HTR-8/SVneo (cell line): ENCODE results near the gene LMF2.

Experiments
- DNase-seq: peaks from one replicate; pipeline ENCODE4 v3.0.0; 2011; ENCODE audit warnings: low spot score, mixed read lengths; ENCODE audit not compliant: insufficient read length
- FAIRE-seq: peaks from 2 replicates; lab custom pipeline; 2011; peaks lifted over from hg19 to GRCh38; lab: Jason Lieb, UNC

The LMF2 gene

DNA sequence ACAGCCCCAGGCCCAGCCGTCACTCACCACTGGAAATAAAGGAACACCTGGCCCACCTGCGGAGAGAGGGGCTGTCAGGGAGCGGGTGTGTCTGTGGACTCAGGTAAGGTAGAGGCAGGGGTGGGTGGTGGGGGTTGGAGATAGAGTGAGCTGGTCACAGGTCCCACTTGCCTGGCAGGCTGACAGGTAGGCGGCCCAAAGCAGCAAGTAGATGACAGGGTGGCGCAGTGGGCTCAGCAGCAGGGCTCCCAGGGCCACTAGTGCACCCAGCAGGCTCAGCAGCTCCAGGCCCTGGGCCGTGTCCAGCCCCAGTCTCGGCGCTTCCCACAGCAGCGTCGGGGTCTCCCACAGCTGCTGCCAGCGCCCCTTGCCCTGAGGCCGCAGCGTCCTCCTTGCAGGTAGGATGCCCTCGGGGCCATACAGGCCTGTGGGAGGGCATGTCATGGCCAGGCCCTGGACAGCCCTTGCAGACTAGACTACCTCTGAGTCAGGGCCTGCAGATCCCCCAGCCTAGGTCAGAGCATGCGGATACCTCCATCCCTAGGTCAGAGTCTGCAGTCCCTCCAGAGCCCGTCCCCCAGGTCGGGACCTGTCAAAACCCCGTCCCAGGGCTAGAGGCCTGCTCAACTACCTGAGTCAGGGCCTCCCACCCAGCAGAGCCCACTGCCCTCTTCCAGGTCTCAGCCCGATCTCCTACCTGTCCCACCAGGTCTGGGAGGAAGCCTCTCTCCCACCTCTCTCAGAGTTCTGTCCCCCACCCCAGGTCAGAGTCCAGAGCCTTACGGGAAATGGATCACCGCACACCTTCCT lies 686 bp downstream of the LMF2 start:
- FAIRE-seq, result peak; percentile 23

DNA sequence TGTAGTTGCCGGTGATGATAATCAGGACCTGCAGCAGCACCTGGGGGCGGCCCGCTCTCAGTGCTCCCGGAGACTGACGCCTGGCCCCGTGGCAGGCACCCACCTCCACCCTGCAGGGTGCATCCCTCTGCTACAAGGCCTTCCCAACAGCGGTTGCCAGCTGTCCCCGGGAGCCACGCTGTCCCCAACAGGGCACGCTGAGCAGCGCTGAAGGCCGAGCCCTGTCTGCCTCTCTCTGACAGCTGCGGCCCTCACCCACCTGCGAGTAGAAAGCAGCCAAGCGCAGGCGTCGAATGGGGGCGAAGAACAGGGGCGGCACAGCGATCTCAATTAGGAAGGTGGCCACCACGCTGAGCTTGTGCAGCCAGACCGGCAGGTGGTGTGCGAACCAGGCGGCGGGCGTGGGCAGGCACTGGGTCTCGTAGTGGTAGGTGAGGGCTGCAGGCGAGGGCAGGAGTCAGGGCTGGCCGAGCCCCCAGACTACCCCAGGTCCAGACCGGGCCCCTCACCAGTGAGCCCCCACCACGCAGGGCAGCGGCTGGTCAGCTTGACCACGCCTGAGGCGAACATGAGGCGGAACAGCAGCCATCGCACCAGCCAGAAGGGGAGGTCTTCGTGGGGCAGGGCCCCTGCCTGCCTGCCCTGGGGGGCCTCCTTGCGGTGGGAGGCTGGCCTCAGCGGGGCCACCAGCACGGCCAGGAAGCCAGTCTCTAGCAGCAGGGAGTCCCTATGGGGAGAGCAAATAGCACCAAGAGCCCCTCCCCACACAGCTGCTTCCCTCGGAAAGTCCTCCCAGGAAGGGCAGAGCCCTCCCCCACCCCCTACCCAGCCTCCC lies 1.5 kb downstream of the LMF2 start:
- no peak for DNase-seq
- FAIRE-seq, result no peak

More for the DNA sequence above, 686 bp downstream of the LMF2 start:
- DNase-seq, result no peak

DNA sequence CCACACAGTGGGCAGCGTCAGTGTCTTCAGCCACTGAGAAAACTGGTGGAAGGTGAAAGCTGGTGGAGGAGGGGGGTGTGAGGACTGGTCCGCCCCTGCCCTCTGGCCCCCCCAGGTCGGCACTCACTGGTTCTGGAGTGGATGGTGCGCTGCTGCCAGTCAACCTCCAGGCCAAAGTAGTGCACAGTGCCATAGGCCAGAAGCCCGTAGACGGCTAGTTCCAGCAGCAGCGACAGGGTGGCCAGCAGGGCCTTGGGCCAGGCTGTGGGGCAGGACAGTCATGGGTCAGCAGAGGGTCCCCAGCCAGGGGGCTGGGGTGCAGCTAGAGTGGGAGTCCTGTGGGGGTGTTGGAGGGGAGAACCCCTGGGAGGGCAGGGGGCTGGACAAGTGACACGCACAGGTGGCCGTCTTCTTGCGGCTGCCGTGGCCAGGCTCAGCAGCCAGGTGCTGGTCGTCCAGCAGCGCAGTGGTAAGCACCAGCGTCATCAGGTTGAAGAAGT lies 2.2 kb downstream of the LMF2 start:
- no peak for DNase-seq
- no peak for FAIRE-seq

DNA sequence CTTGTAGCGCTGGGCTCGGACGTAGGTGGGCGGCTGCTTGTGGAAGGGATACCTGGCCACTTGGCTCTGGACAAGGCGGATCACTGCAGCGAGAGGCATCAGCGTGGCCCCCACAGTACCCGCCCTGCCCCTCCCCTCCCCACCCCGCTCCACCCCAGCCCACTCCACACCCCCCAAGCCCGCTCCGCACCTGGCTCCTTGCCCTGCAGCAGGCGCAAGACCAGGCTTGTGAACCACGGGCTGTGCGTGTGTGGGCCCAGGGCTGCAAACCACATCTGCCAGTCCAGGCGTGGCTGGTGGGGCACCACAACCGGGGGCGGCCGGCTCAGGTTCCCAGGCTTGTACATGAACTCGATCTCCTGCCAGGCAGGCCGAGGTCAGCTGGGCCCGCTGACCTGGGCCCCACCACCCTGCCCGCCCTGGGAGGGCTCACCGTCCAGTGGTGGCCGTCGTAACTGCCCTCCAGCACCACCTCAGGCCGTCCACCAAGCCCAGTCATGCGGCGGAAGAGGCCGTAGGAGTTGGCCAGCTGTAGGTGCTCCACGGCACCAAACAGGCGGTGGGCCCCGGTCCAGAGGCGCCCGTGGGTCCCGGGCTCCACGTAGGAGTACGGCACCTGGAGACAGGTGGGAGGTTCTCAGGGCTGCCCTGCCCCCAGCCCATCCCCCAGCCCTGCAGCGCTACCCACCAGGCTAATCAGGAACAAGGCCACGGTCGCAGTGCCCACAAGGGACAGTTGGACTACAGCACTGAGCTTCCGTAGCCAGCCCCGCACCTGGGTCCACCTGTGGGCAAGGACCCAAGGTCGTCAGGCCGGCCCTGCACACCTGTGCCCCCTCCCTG lies 2.9 kb downstream of the LMF2 start:
- FAIRE-seq, result no peak
- no peak for DNase-seq

DNA sequence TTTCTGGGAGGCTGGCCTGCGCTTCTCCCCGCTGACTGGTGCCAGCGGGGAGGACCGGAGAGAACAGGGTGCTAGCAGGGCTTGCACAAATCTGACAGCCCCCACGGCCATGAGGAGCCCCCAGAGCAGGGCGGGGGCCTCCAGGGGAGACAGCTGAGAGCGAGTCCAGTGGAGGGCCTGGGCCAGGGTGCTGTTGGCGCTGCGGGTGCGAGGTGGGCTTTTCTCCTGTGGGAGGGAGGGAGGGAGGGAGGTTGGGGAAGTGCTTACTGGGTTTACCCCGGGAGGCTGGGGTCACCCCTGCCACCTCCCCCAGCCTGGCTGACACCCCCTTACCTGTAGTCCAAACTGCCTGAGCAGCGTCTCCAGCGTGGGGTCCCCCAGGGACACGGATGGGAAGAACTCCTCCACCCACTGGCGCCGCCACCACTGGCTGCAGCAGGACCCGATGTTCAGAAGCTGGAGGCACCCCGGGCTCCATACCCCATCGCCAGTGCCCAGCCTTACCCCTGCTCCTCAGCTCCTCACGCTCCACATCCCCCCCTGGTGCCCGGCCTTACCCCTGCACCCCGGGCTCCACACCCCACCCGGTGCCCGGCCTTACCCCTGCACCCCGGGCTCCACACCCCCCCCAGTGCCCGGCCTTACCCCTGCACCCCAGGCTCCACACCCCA lies 3.9 kb downstream of the LMF2 start:
- DNase-seq, result no peak
- no peak for FAIRE-seq

DNA sequence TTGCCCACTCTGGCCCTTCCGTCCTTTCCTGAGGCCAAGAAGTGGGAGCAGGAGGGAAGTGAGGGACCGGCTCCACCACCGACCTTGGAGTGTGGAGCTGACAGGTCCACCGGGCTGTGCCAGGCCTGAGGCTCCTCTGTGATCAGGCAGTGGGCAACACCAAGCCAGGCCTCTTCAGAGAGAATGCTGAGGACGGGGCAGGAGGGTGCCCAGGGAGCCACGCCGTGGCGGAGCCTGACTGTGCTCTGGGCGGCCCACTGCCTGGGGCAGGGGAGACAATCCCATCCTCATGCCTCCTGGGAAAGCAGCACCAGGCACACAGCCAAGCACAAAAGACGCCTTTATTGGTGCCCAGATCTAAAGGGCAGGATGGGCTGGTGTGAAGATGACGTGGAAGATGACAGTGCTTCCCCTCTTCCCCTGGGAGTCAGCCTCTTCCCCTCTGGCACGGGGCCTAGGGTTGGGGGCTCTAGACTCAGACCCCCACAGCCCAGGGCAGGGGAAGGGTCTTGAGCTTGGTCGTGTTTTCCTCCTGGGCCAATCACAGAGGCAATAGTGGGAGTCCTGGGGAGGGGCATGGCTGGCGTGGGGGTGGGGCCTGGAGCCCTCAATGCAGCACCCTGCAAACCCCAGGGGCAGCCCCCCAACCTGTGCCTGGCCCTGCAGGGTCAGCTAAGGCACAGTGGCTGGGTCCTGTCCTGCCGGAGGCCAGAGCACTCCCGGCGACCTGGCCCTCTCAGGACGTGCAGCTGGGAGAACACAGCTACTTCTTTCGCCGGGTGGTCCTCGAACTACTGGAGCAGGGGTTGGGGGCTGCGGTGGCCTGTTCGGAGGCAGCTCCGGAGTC lies 4.7 kb downstream of the LMF2 start:
- DNase-seq (no peak), FAIRE-seq (no peak)

DNA sequence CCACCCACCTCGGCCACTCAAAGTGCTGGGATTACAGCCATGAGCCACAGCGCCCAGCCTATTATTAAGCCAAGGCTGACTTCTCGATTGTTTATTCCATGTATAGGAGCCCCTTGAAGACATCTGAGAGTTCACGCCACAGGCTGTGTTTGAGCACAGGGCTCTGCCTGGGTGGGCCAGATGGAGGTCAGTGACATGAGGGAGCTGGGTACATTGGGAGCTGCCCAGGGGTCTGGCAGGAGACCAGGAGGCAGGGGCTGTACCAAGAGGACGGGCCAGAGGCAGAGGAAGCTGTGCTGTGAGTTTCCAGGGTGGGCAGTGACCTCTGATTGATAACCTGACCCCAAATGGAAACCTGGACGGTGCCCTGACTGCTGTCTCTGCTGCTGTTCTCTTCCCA lies 5.4 kb downstream of the LMF2 start:
- DNase-seq (no peak), FAIRE-seq (no peak)

DNA sequence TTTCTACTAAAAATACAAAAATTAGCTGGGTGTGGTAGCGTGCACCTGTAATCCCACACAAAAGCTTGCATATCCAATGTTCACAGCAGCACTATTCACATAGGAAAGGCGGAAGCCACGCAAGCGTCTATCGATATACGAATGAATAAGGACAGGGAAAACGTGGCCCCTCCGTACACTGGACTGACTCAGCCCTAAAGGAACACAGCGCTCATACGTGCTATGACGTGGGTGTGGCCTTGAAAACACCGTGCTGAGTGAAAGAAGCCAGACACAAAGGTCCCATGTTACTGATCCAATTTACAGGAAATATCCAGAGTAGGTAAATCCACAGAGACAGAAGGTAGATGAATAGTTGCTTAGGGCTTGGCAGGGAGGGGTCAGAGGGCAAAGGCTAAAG lies 7.0 kb downstream of the LMF2 start:
- DNase-seq (no peak), FAIRE-seq (no peak)

DNA sequence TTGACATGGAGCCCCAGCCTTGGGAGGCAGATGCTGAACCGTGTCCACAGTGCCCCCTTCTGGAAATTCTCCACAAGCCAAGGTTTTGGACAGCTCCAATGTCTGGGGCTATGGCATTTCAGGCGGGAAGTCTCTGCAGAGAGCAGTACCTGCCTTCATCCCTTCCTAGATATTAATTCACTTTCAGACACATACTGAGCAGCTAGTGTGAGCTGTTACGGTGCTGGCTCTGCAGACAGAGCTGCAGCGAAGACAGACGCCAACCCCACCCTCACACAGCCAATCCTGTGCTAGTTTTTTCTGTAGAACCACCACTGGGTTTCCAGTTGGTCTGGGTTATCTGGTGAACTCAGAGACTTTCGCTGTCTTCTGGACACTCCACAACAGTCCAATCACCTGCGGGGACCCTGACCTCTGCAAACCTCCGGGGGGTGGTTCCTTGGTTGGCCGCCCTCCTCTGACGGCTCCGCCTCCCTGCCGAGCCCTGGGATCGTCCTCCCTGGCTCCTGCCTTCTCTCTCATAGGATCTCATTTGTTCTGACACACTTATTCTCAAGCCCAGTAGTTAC lies 9.1 kb downstream of the LMF2 start:
- FAIRE-seq, result no peak
- DNase-seq, result peak; percentile 70

DNA sequence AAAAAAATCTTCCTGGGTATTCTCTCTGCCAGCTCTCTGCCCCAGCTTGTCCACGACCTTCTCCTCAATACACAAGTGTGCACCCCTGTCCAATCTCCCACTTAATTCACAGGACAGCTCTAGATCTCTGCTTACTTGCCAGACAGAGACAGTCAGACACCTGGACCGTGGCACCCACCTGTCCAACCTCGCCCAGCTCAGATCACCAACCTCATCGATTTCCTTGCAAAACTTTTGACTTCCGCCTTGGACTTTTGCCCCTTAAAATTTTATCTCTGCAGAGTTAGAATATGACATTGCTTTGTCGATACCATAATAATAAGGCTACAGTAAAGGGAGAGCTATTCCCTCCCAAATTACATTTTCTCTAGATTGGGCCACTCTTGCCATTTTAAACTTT lies 10.4 kb downstream of the LMF2 start:
- DNase-seq (no peak), FAIRE-seq (no peak)

DNA sequence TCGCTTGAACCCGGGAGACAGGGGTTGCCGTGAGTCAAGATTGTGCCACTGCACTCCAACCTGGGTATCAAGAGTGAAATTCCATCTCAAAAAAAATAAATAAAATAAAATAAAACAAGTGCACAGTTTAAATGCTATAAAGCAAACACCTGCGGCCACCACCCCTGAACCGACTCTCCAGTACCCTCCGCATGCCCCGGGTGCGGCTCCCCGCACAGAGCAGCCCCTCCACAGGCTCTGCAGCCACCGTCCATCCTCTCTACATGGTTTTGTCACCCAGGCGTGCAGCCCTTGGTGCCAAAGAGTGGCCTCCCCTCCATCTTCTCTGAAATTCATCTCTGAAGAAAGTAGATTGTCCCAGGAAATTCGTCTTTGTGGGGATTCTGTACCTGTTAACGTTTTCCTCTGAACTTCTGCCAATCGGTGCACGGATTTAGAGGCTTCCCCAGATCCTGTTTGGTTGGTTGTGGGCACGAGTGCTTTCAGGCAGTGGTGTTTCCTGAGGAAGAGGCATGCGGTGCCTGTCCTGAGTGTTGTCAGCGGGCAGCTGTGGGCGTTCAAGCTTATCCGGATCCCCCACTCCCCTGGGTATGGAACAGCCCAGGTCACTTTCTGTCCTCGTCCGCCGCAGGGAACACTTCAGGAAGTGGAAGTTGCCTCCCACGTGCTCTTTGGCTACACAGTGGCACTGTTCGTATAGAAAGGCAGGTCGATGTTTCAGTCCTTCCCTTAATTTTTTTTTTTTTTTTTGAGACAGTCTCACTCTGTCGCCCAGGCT lies 16.8 kb downstream of the LMF2 start:
- no peak for FAIRE-seq

DNA sequence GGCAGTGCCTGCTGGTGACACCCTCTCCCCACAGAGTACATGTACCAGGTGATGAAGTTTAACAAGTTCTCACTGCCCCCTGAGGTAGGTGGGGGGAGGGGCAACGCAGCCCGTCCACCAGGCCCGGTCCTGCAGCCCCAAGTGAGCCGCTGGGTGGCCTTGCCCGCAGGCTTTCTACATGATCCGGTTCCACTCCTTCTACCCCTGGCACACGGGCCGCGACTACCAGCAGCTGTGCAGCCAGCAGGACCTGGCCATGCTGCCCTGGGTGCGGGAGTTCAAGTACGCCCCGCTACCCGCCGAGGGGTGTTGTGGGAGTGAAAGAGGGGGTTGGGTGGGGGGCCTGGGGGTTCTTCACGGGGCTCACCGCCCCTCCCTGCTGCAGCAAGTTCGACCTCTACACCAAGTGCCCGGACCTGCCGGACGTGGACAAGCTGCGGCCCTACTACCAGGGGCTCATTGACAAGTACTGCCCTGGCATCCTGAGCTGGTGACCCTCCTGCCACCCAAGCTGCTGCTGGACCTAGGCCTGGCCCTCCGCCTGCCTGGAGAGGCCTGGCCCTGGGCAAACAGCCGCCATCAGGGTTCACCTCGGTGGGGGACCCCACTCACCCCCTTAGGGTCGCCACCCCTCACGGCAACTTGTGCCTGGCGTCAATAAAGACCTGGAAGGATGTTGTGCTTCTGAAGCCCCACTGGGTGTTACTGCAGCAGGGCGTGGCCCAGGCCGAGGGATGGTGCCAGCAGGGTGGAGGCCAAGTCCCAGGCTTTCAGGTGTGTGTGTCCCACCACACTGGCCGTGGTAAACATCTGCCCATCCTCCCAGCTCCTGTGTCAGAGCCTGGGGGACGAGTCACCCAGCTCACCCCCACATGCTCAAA lies 17.9 kb downstream of the LMF2 start:
- DNase-seq, result no peak
- FAIRE-seq, result no peak

More for the DNA sequence above, 16.8 kb downstream of the LMF2 start:
- no peak for DNase-seq

DNA sequence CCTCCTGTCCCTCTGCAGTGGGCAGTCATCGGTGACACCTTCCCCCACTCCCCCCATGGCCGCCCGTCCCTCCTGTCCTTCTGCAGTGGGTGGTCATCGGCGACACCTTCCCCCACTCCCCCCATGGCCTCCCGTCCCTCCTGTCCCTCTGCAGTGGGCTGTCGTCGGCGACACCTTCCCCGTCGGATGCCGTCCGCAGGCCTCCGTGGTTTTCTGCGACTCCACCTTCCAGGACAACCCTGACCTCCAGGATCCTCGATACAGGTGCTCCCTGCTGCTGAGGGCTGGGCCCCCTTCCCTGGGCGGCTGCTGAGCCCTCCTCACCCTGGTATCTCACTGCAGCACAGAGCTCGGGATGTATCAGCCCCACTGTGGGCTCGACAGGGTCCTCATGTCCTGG lies 18.6 kb downstream of the LMF2 start:
- no peak for FAIRE-seq
- DNase-seq, result no peak

DNA sequence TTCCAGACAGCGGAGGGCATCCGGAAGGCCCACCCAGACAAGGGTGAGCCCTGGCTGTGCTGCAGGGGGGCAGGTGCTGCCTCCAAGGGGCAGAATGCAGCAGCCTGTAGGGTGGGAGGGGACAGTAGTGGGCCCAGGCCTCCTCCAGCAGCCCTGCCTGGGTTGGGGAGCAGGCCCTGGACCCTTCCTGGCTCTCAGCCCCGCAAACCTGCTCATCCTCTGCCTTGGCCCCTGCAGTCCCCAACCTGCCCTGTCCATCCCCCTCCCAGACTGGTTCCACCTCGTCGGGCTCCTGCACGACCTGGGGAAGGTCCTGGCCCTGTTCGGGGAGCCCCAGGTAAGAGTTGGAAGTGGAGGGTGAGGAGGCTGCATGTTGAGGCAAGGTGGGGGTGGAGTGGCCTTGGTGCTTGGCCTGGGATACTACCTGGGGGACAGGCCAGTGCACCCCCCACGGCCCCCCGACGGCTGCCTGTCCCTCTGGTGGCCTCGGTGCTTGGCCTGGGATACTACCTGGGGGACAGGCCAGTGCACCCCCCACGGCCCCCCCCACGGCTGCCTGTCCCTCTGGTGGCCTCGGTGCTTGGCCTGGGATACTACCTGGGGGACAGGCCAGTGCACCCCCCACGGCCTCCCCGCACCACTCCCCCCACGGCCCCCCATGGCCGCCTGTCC lies 19.4 kb downstream of the LMF2 start:
- DNase-seq, result no peak
- FAIRE-seq, result no peak

DNA sequence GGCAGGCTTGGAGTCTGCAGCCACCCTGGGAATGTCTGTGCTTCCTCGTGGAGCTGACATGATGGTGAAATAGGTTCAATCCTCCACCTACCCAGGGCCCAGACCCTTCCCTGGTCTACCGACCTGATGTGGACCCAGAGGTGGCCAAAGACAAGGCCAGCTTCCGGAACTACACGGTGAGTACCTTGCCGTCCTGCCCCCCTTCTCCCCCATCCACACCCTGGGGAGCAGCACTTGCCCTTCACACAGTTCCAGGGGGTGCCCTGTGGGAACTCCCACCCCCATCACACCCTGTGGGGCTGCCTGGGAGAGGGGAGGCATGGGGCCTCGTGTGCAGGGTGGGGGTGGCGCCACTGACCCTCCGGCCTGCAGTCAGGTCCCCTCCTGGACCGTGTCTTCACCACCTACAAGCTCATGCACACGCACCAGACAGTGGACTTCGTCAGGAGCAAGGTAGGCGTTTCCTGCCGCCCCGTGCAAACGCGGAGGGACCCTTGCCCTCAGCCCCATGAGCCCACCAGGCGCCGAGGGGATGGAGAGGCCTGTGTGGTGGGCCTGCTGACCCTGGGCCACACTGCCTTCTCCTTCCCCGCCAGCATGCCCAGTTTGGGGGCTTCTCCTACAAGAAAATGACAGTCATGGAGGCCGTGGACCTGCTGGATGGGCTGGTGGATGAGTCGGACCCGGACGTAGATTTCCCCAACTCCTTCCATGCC lies 20.1 kb downstream of the LMF2 start:
- DNase-seq (no peak), FAIRE-seq (no peak)
